GM18526 (cell line): Measurements from ENCODE around the gene UBAC2.

Source experiments
- POLR2A ChIP-seq: IDR thresholded peaks from 3 replicates; pipeline ENCODE4 v1.6.1; 2011; ENCODE audit not compliant: insufficient read length; ENCODE audit errors: extremely low read depth

Gene UBAC2

GRCh38 chr13:99218545-99218944 lies 17.9 kb downstream of the UBAC2 start:
- TF ChIP-seq POLR2A: no peak

- no peak for TF ChIP-seq POLR2A
Measured at GRCh38 chr13:99218969-99219368, 18.3 kb downstream of the UBAC2 start.

DNA sequence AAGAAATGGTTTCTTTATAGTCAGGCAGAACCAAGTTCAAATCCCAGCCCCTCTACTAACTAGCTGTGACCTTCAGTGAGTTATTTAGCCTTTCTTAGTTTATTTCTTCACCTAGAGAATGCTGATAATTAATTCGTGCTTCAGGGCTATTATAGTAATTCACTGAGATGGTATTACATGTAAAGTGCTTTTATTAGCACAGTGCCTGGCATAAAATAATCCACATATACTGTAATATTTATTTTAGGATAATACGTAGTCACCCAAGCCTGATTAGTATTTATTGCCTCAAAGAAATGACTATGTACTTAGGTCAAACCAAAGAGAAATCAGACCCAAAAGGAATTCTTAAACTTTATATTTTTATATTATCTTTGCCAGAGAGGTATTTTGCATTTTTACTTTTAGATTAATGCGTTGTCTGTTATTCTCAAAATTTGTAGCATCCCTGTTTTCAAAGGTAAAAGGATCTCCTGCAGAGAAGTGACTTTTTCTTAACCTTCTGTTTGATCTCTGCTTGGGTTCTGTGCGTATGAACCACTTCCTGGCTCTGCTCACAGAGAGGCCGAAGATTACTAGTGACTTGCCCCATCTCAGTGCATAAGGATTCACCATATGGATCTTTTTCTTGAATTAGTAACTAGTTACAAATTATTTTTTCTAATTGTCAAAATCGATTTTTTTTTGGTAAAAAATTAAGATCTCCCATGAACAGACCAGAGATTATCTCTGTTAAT lies 19.7 kb downstream of the UBAC2 start:
- TF ChIP-seq POLR2A: no peak

DNA sequence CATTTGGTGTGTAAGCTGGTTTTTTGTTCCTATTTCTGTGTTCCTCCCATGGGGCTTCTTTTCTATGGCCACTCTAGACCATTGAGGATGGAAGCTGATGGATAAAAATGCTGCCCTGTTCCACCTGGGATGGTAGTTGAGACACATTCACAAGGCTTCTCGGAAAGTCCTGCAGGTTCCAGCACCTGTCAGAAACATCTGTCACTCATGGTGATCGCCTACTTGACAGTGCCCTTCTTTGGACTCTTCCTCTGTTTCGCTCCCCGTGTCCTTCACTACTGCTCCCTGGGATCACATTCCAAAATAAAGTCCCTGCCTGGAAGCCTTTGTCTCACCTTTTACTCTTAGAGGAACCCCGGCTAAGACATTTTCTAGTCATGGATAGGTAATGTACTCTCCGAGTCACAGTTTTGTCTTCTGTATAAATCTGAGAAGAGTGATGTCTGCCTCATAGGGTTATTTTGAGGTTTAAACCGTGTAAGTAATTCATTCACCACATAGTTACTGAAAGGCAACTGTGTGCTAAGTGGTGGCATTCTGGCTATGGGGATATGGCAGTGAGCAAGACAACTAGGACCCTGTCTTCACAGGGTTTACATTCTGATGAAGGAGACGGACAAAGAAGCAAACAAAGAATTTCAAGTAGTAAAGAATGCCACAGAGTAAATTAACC lies 21.0 kb downstream of the UBAC2 start:
- TF ChIP-seq POLR2A: no peak

- no peak for TF ChIP-seq POLR2A
Measured at GRCh38 chr13:99223587-99223986, 22.9 kb downstream of the UBAC2 start.

DNA sequence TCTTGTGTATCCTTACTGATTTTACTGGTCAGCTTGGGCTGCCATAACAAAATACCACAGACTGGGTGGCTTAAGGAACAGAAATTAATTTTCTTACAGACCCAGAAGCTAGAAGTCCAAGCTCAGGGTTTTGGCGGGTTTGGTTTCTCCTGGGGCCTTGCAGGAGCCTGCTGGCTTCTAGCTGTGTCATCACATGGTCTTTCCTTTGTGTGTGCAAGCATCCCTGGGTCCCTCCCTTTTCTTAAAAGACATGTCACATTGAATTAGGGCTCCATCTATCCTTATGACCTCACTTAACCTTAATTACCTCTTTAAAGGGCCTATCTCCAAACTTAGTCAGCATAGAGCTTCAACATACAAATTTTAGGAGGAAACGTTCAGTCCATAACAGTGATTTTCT lies 23.4 kb downstream of the UBAC2 start:
- no peak for TF ChIP-seq POLR2A

- TF ChIP-seq POLR2A: no peak
Measured at GRCh38 chr13:99225078-99225477, 24.4 kb downstream of the UBAC2 start.

GRCh38 chr13:99226513-99226912 lies 25.9 kb downstream of the UBAC2 start:
- TF ChIP-seq POLR2A: no peak

DNA sequence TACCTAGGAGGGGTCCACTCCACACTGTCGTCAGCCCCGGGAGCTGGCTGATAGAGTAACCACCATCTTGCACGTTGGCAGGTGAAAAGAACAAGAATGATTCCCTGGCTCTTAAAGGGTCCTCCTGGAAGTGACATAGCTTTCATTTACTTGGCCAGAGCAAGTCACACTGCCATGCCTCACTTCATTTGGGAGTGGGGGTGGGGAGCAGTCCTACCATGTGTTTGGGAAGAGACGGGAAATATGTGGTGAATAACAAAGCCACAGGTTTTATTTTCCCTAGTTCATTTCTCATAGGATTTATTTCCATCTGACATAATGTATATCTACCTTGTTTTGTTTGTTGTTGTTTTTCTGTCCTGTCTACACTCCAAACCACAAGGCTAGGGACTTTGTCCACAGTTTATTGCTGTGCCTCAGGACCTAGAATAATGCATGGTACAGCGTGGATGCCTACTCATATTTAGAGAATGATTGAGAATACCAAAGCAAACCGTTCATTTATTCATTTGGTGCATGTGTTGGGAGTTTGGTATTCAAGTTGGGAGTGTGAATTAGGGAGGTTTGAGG lies 26.8 kb downstream of the UBAC2 start:
- no peak for TF ChIP-seq POLR2A

- no peak for TF ChIP-seq POLR2A
Measured at GRCh38 chr13:99227909-99228688, 27.4 kb downstream of the UBAC2 start.

- no peak for TF ChIP-seq POLR2A
Measured at GRCh38 chr13:99228737-99229691, 28.4 kb downstream of the UBAC2 start.

GRCh38 chr13:99230991-99231390 lies 30.3 kb downstream of the UBAC2 start:
- no peak for TF ChIP-seq POLR2A

GRCh38 chr13:99231721-99232120 lies 31.1 kb downstream of the UBAC2 start:
- TF ChIP-seq POLR2A: no peak

GRCh38 chr13:99237981-99238662 lies 37.5 kb downstream of the UBAC2 start:
- no peak for TF ChIP-seq POLR2A
